Amygdala (tissue), 56 donors: Measurements from ENCODE around the gene KAT6B.
A peak's percentile ranks its signal among the peaks of the same experiment; 100 is the strongest.
"Not testable (repeated sequence)": the region's sequence is repeated elsewhere in the genome, so short reads cannot be mapped to it uniquely, and the experiment has no call there.

Source experiments
- DNase-seq, 56 donors: peaks; one replicate each; lab custom pipeline; 2025; lab: John Stamatoyannopoulos, UW

KAT6B gene

GRCh38 chr10:74887614-74888284 lies 61.3 kb downstream of the KAT6B start:
- no peak for DNase-seq

- DNase-seq: peak in 4 of 56 donors; percentile 3 to 17 (median 8)
Observed at GRCh38 chr10:74888962-74889661, 62.7 kb downstream of the KAT6B start.

GRCh38 chr10:74889662-74889998 lies 63.2 kb downstream of the KAT6B start:
- DNase-seq: no peak

- DNase-seq: no peak
Observed at GRCh38 chr10:74890460-74890859, 64.1 kb downstream of the KAT6B start.

- DNase-seq: peak in 16 of 56 donors; percentile 2 to 38 (median 10)
Observed at GRCh38 chr10:74891053-74891452, 64.7 kb downstream of the KAT6B start.

- no peak for DNase-seq
Observed at GRCh38 chr10:74892839-74893238, 66.4 kb downstream of the KAT6B start.

GRCh38 chr10:74893329-74893728 lies 66.9 kb downstream of the KAT6B start:
- not testable (repeated sequence) for DNase-seq

GRCh38 chr10:74896788-74897527 lies 70.6 kb downstream of the KAT6B start:
- DNase-seq: no peak

- no peak for DNase-seq
Observed at GRCh38 chr10:74898201-74898976, 72.0 kb downstream of the KAT6B start.

- DNase-seq: no peak
Observed at GRCh38 chr10:74900297-74900696, 73.9 kb downstream of the KAT6B start.

- no peak for DNase-seq
Observed at GRCh38 chr10:74901301-74901700, 74.9 kb downstream of the KAT6B start.

GRCh38 chr10:74901867-74902450 lies 75.6 kb downstream of the KAT6B start:
- DNase-seq: no peak

GRCh38 chr10:74903491-74903890 lies 77.1 kb downstream of the KAT6B start:
- DNase-seq: no peak

GRCh38 chr10:74906611-74907198 lies 80.3 kb downstream of the KAT6B start:
- no peak for DNase-seq

GRCh38 chr10:74909670-74910069 lies 83.3 kb downstream of the KAT6B start:
- no peak for DNase-seq

GRCh38 chr10:74910241-74910975 lies 84.0 kb downstream of the KAT6B start:
- DNase-seq: no peak

- DNase-seq: no peak
Observed at GRCh38 chr10:74910976-74911350, 84.6 kb downstream of the KAT6B start.

- no peak for DNase-seq
Observed at GRCh38 chr10:74912182-74912581, 85.8 kb downstream of the KAT6B start.

GRCh38 chr10:74912682-74913081 lies 86.3 kb downstream of the KAT6B start:
- no peak for DNase-seq
